Activated naive CD8-positive, alpha-beta T cell treated with anti-CD3 and anti-CD28 coated beads for 36 hours (primary cell): ENCODE data around the gene ENHO. TPM values are rescaled to one million over a fixed set of nuclear protein-coding genes. Genes with fewer than 3 reads are reported as not detected.

Source experiments
- DNase-seq: peaks from one replicate; pipeline ENCODE4 v3.0.0; 2021
- H3K27ac Mint-ChIP-seq: one replicate; pipeline ENCODE4 v1.8.0; 2022; ENCODE audit warnings: mild to moderate bottlenecking, moderate library complexity, mixed read lengths
- H3K27me3 Mint-ChIP-seq: one replicate; pipeline ENCODE4 v1.8.0; 2022; ENCODE audit warnings: mild to moderate bottlenecking, mixed read lengths
- H3K36me3 Mint-ChIP-seq: one replicate; pipeline ENCODE4 v1.8.0; 2021; ENCODE audit warnings: mild to moderate bottlenecking, mixed read lengths
- H3K4me1 Mint-ChIP-seq: one replicate; pipeline ENCODE4 v1.8.0; 2021; ENCODE audit warnings: mixed read lengths
- H3K4me3 Mint-ChIP-seq: one replicate; pipeline ENCODE4 v1.8.0; 2022; ENCODE audit warnings: mild to moderate bottlenecking, moderate library complexity, mixed read lengths
- H3K9me3 Mint-ChIP-seq: one replicate; pipeline ENCODE4 v1.8.0; 2022; ENCODE audit warnings: mixed read lengths
- total RNA-seq, 2 experiments: library from RNA; stranded (reverse); gene quantifications; one replicate each; pipeline ENCODE4 v1.2.3, GENCODE V29; 2021

The ENHO gene
- total RNA-seq, 2 experiments from 2014 or later, result 0.27 TPM; not detected in 1

GRCh38 chr9:34510497-34511468, 12.0 kb downstream of the ENHO start:
- H3K4me3 Mint-ChIP-seq, result no peak overlapping the region
- no peak overlapping the region for H3K27ac Mint-ChIP-seq
- H3K36me3 Mint-ChIP-seq, result no peaks in the 10 kb centered on the region
- H3K4me1 Mint-ChIP-seq, result no peaks in the 10 kb centered on the region
- H3K27me3 Mint-ChIP-seq, result no peaks in the 10 kb centered on the region
- H3K9me3 Mint-ChIP-seq, result no peaks in the 10 kb centered on the region
- no peak for DNase-seq

- no peaks in the 10 kb centered on the region for H3K9me3 Mint-ChIP-seq
- no peak overlapping the region for H3K27ac Mint-ChIP-seq
Measured at GRCh38 chr9:34508951-34509350, 13.8 kb downstream of the ENHO start.

GRCh38 chr9:34508463-34508862, 14.3 kb downstream of the ENHO start:
- no peak for DNase-seq
- Mint-ChIP-seq H3K27me3 (no peaks in the 10 kb centered on the region), H3K27ac (no peak overlapping the region), H3K36me3 (no peaks in the 10 kb centered on the region), H3K4me1 (no peaks in the 10 kb centered on the region), H3K9me3 (no peaks in the 10 kb centered on the region), H3K4me3 (no peak overlapping the region)

More at GRCh38 chr9:34508951-34509350, 13.8 kb downstream of the ENHO start:
- no peak for DNase-seq
- Mint-ChIP-seq H3K4me1 (no peaks in the 10 kb centered on the region), H3K27me3 (no peaks in the 10 kb centered on the region), H3K4me3 (no peak overlapping the region), H3K36me3 (no peaks in the 10 kb centered on the region)

GRCh38 chr9:34507966-34508365, 14.8 kb downstream of the ENHO start:
- no peaks in the 10 kb centered on the region for H3K9me3 Mint-ChIP-seq
- no peak overlapping the region for H3K27ac Mint-ChIP-seq
- H3K4me1 Mint-ChIP-seq, result no peaks in the 10 kb centered on the region
- no peaks in the 10 kb centered on the region for H3K36me3 Mint-ChIP-seq
- H3K4me3 Mint-ChIP-seq, result no peak overlapping the region
- DNase-seq, result no peak
- H3K27me3 Mint-ChIP-seq, result no peaks in the 10 kb centered on the region

GRCh38 chr9:34507556-34507955, 15.2 kb downstream of the ENHO start:
- H3K4me1 Mint-ChIP-seq, result no peaks in the 10 kb centered on the region
- no peak overlapping the region for H3K4me3 Mint-ChIP-seq
- no peaks in the 10 kb centered on the region for H3K36me3 Mint-ChIP-seq
- no peaks in the 10 kb centered on the region for H3K27me3 Mint-ChIP-seq
- no peak for DNase-seq
- H3K27ac Mint-ChIP-seq, result no peak overlapping the region
- no peaks in the 10 kb centered on the region for H3K9me3 Mint-ChIP-seq

- DNase-seq, result no peak
- Mint-ChIP-seq H3K4me3 (no peak overlapping the region), H3K36me3 (no peaks in the 10 kb centered on the region), H3K27ac (no peak overlapping the region), H3K27me3 (no peaks in the 10 kb centered on the region), H3K4me1 (no peaks in the 10 kb centered on the region), H3K9me3 (no peaks in the 10 kb centered on the region)
Measured at GRCh38 chr9:34506623-34507022, 16.2 kb downstream of the ENHO start.

GRCh38 chr9:34505370-34506120, 17.2 kb downstream of the ENHO start:
- H3K27ac Mint-ChIP-seq, result no peak overlapping the region
- no peak for DNase-seq
- no peak overlapping the region for H3K4me3 Mint-ChIP-seq
- H3K9me3 Mint-ChIP-seq, result no peaks in the 10 kb centered on the region
- H3K36me3 Mint-ChIP-seq, result no peaks in the 10 kb centered on the region
- no peaks in the 10 kb centered on the region for H3K27me3 Mint-ChIP-seq
- peaks cover under 1% of the 10 kb centered on the region for H3K4me1 Mint-ChIP-seq

GRCh38 chr9:34503406-34503805, 19.4 kb downstream of the ENHO start:
- H3K4me1 Mint-ChIP-seq, result peaks cover 6% of the 10 kb centered on the region
- no peak overlapping the region for H3K27ac Mint-ChIP-seq
- peaks cover 4% of the 10 kb centered on the region for H3K27me3 Mint-ChIP-seq
- no peak overlapping the region for H3K4me3 Mint-ChIP-seq
- no peak for DNase-seq
- H3K36me3 Mint-ChIP-seq, result no peaks in the 10 kb centered on the region
- no peaks in the 10 kb centered on the region for H3K9me3 Mint-ChIP-seq

GRCh38 chr9:34502891-34503290, 19.9 kb downstream of the ENHO start:
- no peak for DNase-seq
- Mint-ChIP-seq H3K9me3 (no peaks in the 10 kb centered on the region), H3K27me3 (peaks cover 4% of the 10 kb centered on the region), H3K4me3 (no peak overlapping the region), H3K4me1 (peaks cover 6% of the 10 kb centered on the region), H3K36me3 (no peaks in the 10 kb centered on the region), H3K27ac (no peak overlapping the region)

- DNase-seq, result no peak
- peaks cover 6% of the 10 kb centered on the region for H3K4me1 Mint-ChIP-seq
- no peak overlapping the region for H3K27ac Mint-ChIP-seq
Measured at GRCh38 chr9:34502471-34502870, 20.3 kb downstream of the ENHO start.

GRCh38 chr9:34501889-34502425, 20.8 kb downstream of the ENHO start:
- Mint-ChIP-seq H3K27me3 (peaks cover 4% of the 10 kb centered on the region), H3K36me3 (no peaks in the 10 kb centered on the region), H3K4me3 (no peak overlapping the region), H3K9me3 (no peaks in the 10 kb centered on the region), H3K27ac (no peak overlapping the region), H3K4me1 (peaks cover 6% of the 10 kb centered on the region)
- DNase-seq, result no peak

More at GRCh38 chr9:34502471-34502870, 20.3 kb downstream of the ENHO start:
- H3K36me3 Mint-ChIP-seq, result no peaks in the 10 kb centered on the region
- H3K27me3 Mint-ChIP-seq, result peaks cover 4% of the 10 kb centered on the region
- no peak overlapping the region for H3K4me3 Mint-ChIP-seq
- no peaks in the 10 kb centered on the region for H3K9me3 Mint-ChIP-seq

GRCh38 chr9:34501372-34501771, 21.4 kb downstream of the ENHO start:
- Mint-ChIP-seq H3K27ac (no peak overlapping the region), H3K9me3 (no peaks in the 10 kb centered on the region)
- DNase-seq, result no peak

GRCh38 chr9:34500623-34501267, 22.0 kb downstream of the ENHO start:
- DNase-seq, result peak; percentile 70
- H3K4me3 Mint-ChIP-seq, result no peak overlapping the region
- no peak overlapping the region for H3K27ac Mint-ChIP-seq
- peaks cover 4% of the 10 kb centered on the region for H3K27me3 Mint-ChIP-seq
- H3K36me3 Mint-ChIP-seq, result no peaks in the 10 kb centered on the region
- peaks cover 6% of the 10 kb centered on the region for H3K4me1 Mint-ChIP-seq
- H3K9me3 Mint-ChIP-seq, result no peaks in the 10 kb centered on the region

More at GRCh38 chr9:34501372-34501771, 21.4 kb downstream of the ENHO start:
- Mint-ChIP-seq H3K27me3 (peaks cover 4% of the 10 kb centered on the region), H3K4me3 (no peak overlapping the region), H3K4me1 (peaks cover 6% of the 10 kb centered on the region), H3K36me3 (no peaks in the 10 kb centered on the region)

GRCh38 chr9:34499076-34499475, 23.7 kb downstream of the ENHO start:
- H3K27me3 Mint-ChIP-seq, result peaks cover 4% of the 10 kb centered on the region
- no peak overlapping the region for H3K4me3 Mint-ChIP-seq
- H3K36me3 Mint-ChIP-seq, result no peaks in the 10 kb centered on the region
- no peaks in the 10 kb centered on the region for H3K9me3 Mint-ChIP-seq
- no peak overlapping the region for H3K27ac Mint-ChIP-seq
- peaks cover 6% of the 10 kb centered on the region for H3K4me1 Mint-ChIP-seq
- DNase-seq, result no peak

GRCh38 chr9:34498553-34498952, 24.2 kb downstream of the ENHO start:
- Mint-ChIP-seq H3K4me3 (no peak overlapping the region), H3K4me1 (peaks cover 6% of the 10 kb centered on the region)

More at GRCh38 chr9:34498553-34498952, 24.2 kb downstream of the ENHO start:
- Mint-ChIP-seq H3K27me3 (peaks cover 6% of the 10 kb centered on the region), H3K27ac (no peak overlapping the region), H3K36me3 (no peaks in the 10 kb centered on the region), H3K9me3 (no peaks in the 10 kb centered on the region)
- no peak for DNase-seq
